GM19455 (cell line): ENCODE data around the gene LHX3.

Experiments used
- ATAC-seq: cut with Tn5 transposase; IDR thresholded peaks from one replicate; pipeline ENCODE4 v1.9.1; 2021; ENCODE audit not compliant: unreplicated experiment

LHX3 gene

GRCh38 chr9:136204838-136205706 lies at the start of gene LHX3:
Gene LHX3 (minus strand): TSS chr9:136205128. CDS start chr9:136205012, 116 bp downstream.
- ATAC-seq: no peak

DNA sequence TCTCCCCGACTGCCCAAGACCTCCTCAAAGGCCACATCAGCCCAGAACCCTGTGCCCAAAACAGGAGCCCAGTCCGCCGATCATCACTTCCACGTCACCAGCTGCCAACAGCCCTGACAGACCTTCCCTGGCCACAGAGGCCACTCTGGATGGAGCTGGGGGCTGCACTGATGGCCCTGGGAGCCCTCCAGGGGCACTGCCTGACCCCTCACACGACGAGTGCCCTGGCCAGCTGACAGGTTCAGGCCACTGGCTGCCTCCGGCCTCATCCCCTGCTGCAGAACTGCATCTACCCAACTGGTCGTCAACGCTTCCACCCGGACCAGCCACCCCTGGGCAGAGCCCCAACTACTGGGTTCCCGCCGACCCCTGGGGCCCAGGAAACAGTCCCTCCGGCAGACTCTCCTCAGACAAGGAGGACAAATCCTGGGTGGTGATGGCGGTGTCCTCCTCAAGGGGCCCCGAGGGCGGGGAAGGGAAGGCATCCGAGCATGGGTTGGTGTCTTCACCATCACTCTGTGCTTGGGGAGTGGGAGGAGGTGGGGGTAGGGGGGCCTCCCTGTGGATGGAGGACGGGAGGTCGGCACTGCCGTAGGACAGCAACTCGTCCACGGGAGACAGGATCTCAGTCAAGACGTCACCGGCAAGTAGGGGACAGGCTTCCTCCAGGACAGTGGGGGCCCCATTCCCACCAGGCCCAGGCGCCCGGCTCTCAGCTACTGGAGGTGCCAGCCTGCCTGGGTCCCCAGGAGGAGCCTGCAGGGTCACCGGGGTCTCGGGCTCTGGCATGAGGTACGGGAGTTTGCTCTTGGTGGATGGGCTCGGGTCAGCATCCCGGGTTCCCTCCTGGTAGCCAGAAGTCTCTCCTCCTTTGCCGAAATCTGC lies 48.6 kb upstream of the LHX3 start:
- ATAC-seq: no peak

DNA sequence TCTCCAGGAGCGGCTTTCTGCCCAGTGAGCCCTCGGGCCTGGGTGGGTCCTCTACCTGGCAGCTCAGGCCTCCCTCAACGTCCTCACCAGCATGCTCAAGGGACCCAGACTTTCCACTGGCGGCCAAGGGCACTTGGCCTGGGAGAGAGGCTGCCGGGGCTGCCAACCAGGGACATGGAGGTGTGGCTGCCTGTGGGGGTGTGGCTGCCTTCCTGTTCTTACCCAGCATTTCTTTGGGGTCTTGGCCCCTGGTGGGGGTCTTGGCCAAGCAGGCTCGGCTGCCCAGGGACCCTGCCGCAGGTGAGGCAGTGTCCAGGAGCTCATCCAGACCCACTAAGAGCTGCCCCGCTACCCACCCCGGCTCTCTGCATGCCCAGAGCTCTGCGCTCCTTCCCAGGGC lies 47.9 kb upstream of the LHX3 start:
- no peak for ATAC-seq

DNA sequence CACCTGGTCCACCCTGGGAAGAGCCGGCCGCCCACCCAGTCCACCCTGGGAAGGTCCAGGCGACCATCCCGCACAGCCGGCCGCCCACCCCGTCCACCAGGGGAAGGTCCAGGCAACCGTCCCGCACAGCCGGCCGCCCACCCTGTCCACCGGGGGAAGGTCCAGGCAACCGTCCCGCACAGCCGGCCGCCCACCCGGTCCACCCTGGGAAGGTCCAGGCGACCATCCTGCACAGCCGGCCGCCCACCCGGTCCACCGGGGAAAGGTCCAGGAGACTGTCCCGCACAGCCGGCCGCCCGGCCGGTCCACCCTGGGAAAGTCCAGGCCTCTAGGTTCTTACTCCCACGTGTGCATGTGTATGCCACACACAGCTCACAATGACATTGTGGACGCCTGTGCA lies 47.4 kb upstream of the LHX3 start:
- ATAC-seq: no peak

GRCh38 chr9:136251264-136252115 lies 46.6 kb upstream of the LHX3 start:
- no peak for ATAC-seq

DNA sequence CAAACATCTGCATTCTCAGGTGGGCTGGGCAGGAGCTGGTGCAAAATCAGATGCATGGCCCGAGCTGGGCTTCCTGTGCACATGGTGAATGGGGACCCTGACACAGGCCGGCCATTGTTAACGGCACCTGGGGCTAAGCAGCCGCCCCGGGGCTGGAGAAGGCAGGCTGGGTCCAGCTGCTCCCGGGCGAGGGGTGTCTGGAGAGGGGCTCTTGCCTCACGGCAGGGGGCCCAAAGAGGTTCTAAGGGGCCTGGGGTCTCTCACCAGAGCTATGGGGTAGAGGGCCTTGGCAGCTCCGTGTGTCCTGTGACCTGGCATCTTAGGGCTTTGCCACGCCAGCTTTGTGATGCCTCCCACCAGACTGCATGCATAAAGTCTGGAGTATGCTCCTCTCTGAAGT lies 45.7 kb upstream of the LHX3 start:
- no peak for ATAC-seq

DNA sequence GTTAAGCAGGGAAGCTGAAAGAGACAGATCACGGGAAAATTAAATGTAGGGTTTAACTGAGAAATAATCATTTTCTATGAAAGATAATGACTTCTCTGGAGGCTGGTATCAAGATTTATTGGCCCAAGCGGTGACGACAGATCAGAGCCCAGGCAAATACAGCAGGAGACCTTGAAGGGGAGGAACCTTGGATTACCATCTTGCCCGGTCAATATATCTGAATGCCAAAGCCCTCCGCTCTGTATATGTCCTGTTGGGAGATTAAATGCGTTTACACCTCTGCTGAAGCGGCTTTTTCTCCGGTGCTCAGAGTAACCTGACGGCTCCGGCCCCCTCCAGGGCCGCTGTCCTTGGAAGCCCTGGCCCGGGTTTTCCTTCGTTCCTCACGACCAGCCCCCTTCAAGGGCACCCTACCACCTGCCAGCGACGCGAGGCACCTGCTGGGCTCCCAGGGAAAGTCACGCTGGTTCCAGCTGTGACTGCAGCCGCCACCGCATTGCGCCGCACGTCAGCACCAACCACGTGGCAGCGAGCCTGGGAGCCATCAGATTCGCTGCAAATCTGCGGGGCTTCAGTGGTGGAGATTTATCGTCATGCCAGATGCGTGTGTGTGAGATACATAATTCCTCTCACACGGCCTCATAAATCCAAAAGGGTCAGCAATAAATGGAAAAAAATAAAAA lies 45.1 kb upstream of the LHX3 start:
- no peak for ATAC-seq

GRCh38 chr9:136248951-136249876 lies 44.3 kb upstream of the LHX3 start:
- no peak for ATAC-seq

- ATAC-seq: no peak
Measured at GRCh38 chr9:136247947-136248637, 43.2 kb upstream of the LHX3 start.

GRCh38 chr9:136247551-136247916 lies 42.6 kb upstream of the LHX3 start:
- ATAC-seq: no peak

- ATAC-seq: no peak
Measured at GRCh38 chr9:136246849-136247550, 42.1 kb upstream of the LHX3 start.

- ATAC-seq: peak; percentile 38
Measured at GRCh38 chr9:136245219-136246150, 40.6 kb upstream of the LHX3 start, which contains the start of gene QSOX2. Gene QSOX2 (minus strand): TSS chr9:136245812. CDS start chr9:136245803, 9 bp downstream.

DNA sequence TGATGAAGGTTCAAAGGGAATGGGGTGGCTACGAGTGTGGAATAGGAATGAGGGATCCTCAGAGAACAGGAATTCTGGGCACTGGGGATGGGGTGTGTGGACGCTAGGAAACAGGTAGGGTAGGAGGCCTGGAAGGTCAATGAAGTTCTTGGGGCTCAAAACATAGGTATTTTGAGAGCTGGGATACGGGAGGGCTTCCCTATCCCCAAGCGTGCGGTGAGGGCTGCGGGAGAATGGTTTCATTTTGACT lies 40.0 kb upstream of the LHX3 start:
- ATAC-seq: no peak

GRCh38 chr9:136244122-136244968 lies 39.4 kb upstream of the LHX3 start:
- no peak for ATAC-seq

DNA sequence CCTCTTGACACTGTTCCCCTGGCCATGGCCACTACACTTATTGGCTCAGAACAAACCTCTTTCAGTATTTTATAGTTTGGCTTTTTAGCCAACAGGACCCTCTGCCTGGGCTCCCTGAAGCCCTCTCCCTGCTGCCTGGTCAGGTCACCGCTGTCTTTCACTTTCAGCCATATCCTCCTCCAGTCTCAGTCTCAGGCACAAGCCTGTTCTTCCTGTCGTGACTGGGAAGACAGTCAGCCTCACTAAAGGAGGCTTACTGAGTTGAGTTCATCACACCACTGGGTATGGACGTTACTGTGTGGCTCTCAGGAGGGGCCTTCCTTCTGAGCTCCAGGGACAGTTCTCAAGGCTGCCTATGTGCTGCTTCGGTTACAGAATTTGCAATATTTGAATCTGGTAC lies 38.7 kb upstream of the LHX3 start:
- ATAC-seq: no peak

- no peak for ATAC-seq
Measured at GRCh38 chr9:136242918-136243525, 38.1 kb upstream of the LHX3 start.
